Measurements from ENCODE around the gene JPH3.

JPH3 gene

GRCh38 chr16:87601401-87601981 is 817 bp upstream of the JPH3 start:
- DNase-seq, result no peak

DNA sequence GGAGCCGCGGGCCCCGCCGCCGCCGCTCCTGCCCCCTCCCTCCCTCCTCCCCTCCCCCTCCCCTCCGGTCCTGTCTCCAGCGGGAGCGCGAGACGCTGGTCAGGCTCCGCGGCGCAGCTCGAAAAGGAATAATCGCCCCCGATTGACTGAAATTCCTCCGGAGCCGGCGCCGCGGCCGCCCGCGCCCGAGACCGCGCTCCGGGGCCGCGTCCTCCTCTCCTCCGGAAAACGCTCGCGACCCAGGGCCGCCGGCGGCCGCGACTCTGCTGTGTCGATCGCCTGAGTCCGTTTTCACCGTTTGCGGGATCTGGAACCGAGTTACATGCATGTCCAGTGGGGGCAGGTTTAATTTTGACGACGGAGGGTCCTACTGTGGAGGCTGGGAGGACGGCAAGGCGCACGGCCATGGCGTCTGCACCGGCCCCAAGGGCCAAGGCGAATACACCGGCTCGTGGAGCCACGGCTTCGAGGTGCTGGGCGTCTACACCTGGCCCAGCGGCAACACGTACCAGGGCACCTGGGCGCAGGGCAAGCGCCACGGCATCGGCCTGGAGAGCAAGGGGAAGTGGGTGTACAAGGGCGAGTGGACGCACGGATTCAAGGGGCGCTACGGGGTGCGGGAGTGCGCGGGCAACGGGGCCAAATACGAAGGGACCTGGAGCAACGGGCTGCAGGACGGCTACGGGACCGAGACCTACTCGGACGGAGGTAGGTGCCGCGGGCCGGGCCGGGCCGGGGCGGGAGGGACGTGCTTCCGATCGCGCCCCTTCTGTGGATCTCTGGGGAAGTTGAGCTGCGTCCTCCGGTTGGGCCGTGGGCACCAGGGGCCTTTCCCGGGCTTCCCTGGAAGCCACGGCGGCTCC is 744 bp downstream of the JPH3 start:
- DNase-seq, result no peak

- no peak for DNase-seq
These were observed 1.7 kb downstream of the JPH3 start for GRCh38 chr16:87603684-87604633.

DNA sequence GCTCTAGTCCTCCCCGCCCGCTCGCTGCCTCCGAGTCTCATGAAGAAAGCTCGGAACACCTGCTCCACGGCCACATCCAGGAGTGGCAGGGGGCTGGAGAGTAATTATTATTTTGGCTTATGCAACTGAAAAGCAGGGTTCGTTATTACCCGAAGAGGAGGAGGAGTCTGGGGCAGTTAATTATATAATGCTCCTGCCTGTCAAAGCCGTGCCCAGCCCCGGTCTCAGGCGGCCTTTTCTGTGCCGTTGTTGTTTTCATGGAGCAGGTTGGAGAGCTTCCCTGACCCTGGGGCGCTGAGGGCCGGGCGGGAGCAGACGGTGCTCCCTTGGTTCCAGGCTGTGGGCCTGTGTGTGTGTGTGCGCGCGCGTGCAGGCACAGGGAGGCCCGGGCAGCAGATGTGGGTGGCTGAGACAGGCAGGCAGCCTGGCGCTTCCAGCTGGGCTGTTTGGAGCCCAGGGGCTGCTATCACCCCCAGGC is 2.4 kb downstream of the JPH3 start:
- DNase-seq, result no peak

DNA sequence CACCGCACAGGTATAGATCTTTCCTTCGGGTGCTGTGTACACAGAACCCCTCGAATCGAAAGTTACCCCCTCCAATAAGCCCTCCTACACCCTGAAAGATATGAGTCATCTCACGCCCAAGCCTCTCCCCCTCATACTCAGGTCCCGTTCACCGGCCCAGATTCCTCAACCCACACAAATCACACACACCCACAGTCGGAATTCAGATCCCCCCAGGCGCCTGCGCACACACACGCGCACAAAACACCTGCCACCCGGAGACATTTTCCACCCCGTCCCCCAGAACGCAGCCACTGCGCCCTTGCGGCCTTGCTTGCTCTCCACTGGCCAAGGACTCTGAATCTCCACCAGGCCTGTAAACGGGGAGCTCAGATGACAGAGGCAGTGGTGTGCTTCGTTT is 4.9 kb downstream of the JPH3 start:
- no peak for DNase-seq

DNA sequence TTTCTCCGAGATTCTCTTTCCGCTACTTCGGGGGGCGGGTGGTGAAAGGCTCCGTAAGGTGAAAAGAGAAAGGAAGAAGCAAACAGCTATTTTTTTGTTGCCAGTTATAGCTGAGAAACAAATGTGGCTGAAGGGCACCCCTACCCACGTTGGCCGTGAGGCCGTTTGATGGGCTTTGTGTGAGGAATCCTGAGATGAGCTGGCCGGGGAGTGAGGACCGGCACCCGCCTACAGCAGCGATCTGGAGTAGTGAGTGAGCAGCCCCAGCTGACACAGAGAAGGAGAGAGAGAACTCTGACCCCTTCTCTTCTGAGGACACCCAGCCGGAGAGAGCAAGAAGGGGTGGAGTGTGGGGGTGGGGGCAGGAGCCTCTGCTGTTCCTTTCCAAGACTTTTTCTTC is 5.6 kb downstream of the JPH3 start:
- no peak for DNase-seq

GRCh38 chr16:87608400-87608985 is 6.2 kb downstream of the JPH3 start:
- DNase-seq, result peak; percentile 16

DNA sequence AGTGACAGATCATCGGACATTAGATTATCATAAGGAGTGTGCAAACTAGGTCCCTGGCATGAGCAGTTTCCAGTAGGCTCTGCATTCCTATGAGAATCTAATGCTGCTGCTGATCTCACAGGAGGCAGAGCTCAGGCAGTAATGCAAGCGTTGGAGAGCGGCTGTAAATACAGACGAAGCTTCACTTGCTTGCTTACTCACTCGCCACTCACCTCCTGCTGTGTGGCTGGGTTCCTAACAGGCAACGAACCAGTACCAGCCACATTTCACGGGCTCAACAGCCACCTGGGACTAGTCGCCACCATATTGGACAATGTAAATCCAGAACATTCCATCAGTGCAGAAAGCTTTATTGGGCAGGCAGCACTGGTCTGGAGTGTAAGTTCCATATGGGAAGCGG is 7.7 kb downstream of the JPH3 start:
- no peak for DNase-seq

DNA sequence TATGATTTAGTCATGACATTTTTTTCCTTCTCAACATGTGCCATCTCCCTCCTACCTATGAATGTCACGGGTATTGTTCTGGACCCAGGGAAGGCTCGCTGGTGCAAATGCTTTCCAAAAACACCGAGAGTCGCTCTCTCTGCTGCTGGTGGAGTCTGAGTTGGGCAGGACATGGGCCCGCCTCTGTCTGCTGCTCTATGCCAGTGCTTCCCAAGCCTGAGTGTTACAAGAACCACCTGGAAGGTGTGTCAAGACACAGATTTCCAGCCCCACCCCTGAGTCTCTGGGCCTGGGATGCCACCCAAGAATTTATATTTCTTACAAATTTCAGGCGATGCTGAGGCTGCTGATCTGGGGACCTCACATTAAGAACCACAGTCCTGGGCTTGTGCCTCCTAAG is 9.1 kb downstream of the JPH3 start:
- DNase-seq, result no peak

GRCh38 chr16:87613961-87614360 is 11.7 kb downstream of the JPH3 start:
- no peak for DNase-seq

DNA sequence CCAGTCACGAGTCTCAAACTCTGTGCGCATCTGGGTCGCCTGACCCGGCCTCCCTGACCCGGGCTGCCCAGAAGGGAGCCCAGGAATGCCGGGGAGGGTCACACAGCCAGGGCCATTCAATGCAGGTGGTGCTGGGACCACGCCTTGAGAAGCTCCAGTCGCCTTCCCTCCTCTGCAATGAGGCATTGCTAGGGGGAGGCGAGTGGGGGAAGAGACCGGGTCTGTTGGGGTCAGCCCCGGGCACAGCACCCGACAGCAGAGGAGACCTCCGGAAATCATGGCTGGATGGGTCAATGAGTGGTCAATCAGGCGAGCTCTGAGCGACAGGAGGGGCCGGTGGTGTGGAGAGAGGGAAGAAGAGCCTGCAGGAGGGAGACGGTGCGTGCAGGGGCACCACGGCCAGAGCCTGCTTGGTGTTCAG is 13.3 kb downstream of the JPH3 start:
- no peak for DNase-seq

GRCh38 chr16:87616556-87616955 is 14.2 kb downstream of the JPH3 start:
- DNase-seq, result no peak

- DNase-seq, result no peak
These were observed 15.9 kb downstream of the JPH3 start for GRCh38 chr16:87618216-87618615.

DNA sequence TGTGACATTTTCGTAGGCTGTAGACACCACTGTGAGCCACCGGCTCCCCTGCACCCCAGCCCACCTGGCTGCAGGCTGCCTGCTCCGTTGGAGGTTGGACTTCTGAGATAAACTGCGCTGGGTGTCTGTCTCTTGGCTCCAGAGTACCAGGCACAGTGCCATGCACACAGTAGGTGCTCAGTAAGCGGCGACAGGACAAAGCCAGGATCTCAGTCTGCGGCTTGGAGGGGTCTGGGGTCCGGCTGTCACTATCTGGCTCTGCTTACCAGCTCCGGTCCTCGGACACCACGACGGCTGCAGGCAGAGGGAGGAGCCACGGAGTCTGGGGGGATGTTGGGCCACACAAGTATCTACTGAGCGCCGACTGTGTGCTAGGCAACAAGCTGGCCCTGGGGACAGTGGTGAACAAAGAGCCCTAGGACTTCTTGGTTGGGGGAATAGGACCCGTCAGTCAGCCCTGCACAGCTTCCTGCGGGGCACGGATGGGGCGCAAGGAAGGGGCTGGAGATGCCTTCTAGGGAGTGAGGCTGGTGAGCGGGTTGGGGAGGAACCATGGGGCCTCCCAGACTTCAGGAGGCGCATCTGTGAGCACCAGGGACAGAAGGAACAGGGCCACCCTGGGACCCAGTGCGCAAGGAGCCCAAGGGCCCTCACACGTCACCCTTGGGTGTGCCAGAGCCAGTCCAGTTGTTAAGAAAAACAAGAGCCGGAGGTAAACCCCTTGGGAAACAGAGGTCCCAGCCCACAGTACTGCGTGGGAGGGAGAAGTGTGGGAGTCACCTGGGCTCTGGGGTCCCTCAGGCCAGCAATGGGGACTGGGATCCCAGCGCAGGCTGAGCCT is 17.3 kb downstream of the JPH3 start:
- DNase-seq, result no peak

DNA sequence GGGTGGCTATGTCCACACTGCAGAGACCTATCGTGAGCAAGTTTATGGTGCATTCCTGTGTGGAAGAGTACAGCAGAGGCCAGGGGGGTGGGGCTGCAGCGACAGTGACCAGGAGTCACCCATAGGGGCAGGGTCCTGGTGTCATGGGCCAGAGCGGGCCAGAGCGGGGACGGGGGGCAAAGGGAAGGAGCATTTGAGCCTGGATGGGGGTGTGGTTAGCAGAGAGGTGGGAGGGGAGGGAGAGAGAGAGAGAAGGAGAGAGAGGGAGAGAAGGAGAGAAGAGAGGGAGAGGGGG is 17.8 kb downstream of the JPH3 start:
- DNase-seq, result no peak

- DNase-seq, result no peak
These were observed 19.2 kb downstream of the JPH3 start for GRCh38 chr16:87621550-87621829.

GRCh38 chr16:87621976-87622713 is 19.8 kb downstream of the JPH3 start:
- DNase-seq, result no peak

- no peak for DNase-seq
These were observed 20.5 kb downstream of the JPH3 start for GRCh38 chr16:87622756-87623319.

- DNase-seq, result no peak
These were observed 23.0 kb downstream of the JPH3 start for GRCh38 chr16:87625241-87625797.

GRCh38 chr16:87626401-87626800 is 24.1 kb downstream of the JPH3 start:
- no peak for DNase-seq

DNA sequence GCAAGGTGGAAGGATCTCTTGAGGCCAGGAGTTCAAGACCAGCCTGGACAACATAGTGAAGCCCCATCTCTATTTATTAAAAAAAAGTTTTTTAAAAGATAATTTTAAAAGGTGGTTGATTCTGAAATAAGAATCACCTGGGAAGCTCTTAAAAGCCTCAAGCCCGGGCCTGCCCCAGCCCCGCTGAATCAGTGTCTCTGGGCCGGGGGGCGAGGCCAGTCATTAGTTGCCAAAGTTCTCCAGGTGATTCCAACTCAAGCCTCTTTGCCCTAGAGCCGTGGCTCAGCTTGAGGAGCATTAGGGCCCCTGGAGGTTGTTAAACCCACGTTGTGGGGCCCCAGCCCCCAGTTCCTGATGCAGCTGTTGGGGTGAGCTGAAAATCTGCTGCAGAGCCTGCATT is 24.6 kb downstream of the JPH3 start:
- DNase-seq, result no peak

Measured in activated CD4-positive, alpha-beta T cell treated with anti-CD3 and anti-CD28 coated beads, Interleukin-2, amount 50 U/mL, for 4 hours (primary cell).